ENCODE data around the gene SLC10A7.

Gene SLC10A7

DNA sequence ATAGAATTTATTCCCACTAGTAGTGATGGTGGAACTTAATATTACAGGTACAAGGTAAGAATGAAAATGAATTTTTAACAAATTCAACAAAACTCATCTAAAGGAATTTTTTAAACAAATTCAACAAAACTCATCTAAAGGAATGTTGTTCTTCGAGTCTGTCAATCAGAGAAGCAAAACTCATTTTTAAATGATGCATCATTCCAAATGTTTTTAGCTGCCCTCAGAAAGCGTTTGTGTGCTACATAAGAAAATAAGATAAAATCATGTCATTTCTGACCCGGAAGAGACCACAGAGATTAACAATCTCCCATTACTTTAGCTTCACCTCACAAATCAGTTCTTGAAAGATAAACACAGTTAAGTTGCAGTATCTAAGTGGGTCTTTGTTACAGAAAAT lies 178.0 kb downstream of the SLC10A7 start:
- DNase-seq, result no peak

DNA sequence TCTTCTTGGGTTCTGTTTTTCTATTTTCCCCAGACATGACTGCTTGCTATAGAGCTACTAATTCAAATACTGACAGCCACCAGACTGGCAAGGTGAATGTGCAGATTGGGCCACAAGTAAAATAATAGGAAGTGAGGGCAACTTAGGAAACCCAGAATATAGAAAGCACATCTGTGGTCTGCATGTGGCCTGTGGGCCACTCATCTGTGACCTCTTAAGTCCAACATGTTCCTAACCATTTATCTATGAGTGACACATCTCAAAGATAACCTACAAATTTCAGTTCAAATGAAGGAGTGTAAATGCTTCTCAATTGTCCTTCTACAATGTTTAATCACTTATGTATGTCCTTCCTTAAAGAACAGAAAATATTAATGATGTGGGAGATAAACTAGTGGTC lies 178.5 kb downstream of the SLC10A7 start:
- DNase-seq, result no peak

DNA sequence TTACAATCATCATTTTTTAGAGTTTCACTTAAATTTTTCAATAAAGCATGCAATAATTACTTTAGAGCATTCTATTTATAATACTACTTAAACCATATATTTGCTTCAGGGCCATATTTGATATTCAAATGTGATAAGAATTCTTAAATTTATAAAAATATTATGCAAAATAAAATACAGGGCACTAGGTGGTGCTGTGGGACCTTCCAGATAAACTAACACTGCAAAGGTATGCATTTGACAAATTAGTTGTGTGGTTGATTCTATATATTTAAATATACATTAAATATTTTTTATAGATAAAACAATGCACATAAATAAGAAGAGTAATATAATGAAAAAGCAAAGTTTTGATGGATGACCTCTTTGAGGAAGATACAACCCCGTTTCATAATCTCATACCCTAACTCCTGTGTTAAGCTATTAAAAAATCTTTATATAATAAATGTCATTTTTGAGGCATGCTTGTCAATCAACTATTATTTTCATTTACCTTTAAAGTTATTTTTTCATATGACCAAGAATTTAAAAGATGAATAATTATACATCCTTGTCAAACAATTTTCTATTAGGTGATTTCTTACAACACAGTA lies 179.0 kb downstream of the SLC10A7 start:
- peak in 1 of 2 donors; percentile 58 for DNase-seq

DNA sequence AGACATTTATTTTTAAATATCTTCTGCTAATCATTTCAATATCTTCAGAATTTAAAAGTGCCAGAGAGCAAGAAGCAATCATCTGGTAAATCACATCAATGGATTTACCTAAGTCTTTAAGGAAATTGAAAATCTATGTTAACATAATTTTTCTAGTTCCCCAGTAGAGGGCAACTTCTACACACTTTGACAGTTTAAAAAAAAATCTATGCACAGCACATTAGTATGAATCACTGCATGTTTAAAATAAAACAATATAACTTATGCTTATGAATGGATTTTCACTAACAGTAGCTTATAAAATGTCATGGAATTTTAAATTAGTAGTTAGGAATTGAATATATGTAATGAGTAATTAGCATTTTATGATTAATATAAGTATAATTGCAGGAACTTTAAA lies 180.9 kb downstream of the SLC10A7 start:
- no peak for DNase-seq

DNA sequence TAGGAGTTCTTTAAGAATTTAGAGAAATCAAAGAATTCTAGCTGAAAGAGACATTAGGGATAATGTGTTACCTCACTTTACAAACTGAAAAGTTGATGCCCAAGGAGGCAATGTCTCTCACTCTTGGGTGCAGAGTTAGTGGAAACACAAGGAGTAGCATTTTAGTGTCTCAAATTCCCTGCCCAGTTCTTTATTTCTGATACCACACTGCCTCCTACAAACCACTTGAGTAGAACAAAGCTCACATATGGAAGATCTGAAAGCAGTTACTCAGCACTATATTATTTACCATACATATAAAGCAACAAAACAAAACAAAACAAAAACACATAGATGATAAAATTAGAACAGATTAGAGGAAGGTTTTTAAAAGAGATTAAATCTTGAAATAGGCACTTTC lies 183.2 kb downstream of the SLC10A7 start:
- DNase-seq, result no peak

DNA sequence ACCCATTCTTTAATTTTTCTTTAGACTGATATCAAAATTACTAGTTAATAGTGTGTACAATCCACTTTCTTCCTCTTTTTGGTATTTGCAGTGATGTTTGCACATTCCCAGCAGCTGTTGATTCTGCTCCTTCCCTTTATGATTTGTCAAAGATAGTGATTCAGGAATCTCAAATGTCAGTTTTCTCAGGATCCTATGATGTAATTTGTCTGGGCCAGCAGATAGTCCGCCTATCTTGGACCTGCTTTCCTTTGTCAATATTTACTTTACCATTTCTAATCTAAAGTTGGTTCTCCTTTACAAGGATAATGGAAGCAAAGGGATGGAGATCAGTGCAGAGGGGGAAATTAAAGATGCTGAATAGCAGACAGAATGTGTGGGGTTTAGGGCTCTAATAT lies 185.3 kb downstream of the SLC10A7 start:
- no peak for DNase-seq

DNA sequence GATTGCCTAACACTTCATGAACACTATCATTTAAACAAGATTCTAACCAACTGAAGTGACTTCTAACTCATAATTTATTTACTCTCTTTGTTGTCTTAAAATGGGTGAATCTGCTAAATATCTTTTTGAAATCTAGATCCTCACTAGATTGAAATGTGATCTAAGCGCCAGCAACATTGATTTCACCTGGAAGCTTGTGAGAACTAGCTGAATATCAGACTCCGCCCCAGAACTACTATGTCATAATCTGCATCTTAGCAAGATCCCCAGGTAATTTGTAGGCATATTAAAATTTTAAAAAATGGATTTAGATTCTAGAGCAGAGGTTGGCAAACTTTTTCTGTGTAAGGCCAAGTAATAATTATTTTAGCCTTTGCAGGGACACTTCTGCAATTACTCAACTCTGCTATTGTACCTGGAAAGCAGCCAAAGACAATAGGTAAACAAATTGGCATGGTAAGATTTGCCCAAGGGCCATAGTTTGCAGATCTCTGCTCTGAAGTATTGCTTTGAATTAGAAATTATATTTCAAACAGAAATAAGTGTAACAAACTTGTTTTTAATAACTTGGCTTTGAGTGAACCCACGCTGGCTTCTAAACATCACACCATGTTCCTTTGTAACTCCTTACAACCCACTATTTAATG lies 185.9 kb downstream of the SLC10A7 start:
- no peak for DNase-seq

DNA sequence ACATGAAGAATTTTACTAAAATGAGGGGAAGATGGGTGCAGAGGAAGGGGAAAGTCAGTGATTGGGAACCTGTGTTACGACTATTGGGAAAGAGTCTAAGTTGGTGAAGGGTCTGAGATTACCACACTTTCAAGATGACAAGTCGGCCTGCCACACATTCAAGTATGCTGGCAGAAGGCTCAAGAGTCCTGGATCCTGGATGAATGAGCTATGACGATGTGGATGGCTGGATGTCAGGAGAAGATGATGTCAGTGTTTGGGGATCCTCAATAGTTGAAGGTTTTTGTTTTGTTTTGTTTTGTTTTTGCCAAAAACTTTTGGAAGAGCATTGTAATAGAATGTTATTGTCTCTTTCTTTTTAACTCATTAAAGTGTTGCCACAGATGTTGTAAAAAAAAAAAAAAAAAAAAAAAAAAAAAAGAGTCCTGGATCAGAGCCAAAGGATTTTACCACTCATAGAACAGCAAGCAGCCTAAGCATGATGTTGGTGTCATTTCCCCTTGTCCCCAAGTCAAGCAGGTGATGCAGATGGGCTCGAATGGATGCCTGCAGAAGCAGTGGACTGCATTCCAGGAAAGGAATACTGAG lies 186.8 kb downstream of the SLC10A7 start:
- no peak for DNase-seq

DNA sequence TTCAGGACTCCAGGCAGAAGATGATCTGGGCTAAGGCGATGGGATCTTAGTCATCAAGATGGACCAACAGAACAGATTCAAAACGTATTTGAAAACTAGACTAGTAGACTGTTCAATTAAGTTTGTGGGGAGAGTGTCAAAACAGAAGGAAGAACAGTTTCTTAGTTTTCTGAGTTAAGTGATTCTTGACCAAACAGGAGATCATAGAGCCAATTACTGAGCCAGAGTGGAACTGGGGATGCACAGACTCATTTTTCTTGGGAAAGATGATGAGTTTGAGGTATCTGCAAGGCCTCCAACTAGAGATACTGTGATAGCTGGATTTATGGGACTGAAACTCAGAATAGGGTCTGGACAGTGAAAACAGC lies 187.9 kb downstream of the SLC10A7 start:
- no peak for DNase-seq

DNA sequence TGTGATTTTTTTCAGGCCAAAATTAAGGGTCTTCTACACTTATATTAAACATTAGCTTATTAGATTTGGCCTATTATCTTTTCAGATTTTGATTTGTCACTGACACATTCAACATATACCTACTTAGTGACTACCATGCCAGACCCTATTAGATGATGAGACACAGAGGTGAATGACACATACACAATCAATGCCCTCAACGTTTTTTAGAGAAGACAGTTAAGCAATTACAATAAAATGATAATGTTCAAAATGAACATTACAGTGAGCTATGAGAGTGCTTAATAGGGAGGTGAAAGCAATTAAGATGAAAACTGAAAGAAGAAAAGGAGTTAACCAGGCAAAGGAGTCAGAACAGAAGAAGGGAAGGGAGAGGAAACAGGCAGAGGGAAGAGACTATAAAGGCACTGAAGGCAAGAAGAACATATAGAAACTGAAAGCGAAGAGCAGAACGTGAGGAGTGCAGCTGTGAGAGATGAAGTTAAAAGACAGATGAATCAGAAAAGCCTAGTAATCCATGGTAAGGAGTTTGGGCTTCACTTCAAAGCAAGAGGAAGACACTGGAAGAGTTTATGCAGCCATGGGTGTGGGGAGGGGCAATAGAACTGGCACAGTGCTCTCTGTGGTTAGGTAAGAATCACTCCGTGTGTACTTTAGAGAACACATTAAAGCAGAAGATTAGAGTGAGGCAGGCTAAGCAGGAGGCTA lies 188.4 kb downstream of the SLC10A7 start:
- DNase-seq, result peak in 1 of 2 donors; percentile 5

DNA sequence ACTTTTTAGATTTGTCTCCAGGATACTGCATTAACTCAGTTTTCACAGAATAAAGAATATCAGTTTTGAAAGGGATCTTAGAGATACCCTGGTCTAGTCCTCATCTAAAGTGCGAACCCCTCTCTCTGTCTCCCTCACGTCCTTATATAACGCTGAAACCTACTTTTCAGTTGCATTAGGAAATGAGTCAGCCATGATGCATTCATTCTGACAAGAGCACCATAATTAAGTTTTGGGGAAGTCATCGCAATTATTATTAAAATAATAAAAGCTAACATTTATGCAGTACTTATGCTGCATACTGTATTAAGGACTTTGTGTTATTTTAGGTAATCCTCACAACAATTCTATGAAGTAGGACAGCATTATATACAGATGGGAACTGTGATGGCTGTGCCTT lies 191.3 kb downstream of the SLC10A7 start:
- no peak for DNase-seq

DNA sequence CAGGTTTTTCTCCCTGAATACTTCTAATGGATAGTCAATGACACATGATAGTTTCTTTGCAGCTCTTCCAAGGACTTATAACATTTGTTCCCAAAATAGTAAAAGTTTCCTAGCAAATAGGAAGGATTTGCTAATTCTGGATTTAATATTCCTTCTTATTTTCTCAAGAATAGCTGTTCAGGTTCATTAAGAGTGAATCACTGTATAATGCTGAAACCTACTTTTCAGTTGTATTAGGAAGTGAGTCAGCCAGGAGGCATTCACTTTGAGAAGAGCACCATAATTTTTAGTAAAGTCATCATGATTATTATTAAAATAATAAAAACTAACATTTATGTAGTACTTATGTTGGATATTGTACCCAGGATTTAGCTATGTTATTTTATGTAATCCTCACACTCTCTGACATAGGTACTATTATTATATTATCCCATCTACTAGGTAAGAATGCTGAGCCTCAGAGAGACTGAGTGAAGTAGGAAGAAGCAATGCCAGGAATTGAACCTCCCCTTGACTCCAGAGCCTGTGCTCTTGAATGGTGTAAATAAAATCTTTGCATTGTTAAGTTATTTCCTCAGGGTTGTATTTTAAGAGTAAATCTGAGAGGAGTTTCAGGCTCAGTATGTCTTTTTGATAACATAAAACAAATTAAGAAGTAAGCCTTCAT lies 192.6 kb downstream of the SLC10A7 start:
- no peak for DNase-seq

DNA sequence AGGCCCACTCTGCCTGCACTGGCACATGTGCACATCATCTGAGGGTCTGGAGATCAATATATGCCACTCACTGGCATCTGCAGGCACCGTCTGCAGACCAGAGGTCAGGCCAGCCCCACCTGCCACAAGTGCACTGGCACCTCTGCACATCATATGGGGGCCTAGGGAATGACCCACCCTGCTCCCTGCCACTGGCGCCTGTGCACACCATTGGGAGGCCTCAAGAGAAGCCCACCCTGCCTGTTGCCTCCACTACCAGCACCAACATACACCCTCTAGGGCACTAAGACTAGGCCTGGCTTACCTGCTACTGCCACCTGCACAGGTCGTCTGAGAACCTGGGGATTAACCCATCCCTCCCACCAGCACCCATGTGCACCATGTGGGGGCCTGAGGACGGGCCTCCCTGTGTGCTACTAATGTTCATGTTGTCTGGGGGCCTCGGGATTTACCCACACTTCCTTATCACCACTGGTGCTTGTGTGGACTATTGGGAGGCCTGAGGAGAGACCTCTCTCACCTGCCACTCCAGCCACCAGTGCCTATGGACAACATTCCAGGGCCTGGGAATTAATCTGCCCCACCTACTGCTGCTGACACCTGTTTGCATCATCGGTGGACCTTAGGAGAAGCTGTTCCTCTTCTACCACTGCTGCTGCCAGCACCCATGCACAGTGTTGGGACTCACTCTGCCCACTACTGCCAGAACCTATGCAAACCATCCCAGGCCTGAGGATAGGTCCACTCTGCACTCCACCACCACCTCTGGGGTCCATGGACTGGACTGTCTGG lies 193.7 kb downstream of the SLC10A7 start:
- no peak for DNase-seq

DNA sequence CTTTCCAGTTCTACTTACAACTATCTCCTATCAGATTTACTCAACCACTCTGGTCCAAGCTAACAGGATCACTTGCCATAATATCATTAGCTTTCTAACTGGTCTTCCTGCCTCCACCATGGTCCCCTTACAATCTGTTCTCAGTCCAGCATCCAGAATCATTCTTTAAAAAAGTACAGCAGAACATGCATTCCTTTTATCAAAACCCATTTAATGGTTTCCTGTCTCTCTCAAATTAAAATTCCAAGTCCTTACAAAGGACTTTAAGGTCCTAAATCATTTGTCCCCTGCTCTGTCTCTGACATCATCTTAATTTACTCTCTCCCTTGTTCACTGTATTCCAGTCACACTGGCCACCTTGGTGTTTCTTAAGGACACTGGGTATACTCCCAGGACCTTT lies 202.8 kb downstream of the SLC10A7 start:
- DNase-seq, result no peak

DNA sequence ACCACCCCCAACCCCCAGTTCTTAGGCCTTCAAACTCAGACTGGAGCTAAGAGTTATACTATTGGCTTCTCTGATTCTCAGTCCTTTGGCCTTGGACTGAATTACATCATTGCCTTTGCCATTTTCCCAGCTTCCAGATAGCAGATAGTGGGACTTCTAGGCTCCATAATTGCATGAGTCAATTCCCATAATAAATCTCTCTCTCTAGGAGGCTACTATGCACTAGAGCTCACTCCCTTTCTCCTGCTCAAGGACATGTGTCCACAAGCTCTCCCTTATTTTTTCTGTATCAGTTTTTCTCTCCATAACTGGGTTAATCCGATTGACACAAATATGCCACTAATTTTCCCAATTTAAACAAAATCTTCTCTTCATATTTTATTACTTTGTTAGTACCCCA lies 204.0 kb downstream of the SLC10A7 start:
- no peak for DNase-seq

DNA sequence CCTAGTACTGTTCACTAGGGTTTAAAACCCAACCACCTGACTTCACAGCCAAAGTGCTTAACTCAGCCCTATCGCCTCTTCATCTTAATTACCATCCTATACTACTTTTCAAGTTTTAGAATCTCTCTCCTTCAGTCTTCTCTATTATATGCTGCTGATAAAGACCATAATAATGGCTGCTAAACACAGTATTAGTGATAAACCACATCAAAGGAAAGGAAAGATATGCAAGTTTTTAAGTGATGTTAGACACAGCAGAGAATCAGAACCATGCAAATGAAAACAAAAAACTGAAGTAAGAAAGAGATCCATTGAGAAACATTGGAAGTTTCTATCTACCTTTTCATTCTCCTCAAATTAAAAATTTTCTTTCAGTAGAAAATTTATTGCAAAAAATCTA lies 206.6 kb downstream of the SLC10A7 start:
- DNase-seq, result no peak

DNA sequence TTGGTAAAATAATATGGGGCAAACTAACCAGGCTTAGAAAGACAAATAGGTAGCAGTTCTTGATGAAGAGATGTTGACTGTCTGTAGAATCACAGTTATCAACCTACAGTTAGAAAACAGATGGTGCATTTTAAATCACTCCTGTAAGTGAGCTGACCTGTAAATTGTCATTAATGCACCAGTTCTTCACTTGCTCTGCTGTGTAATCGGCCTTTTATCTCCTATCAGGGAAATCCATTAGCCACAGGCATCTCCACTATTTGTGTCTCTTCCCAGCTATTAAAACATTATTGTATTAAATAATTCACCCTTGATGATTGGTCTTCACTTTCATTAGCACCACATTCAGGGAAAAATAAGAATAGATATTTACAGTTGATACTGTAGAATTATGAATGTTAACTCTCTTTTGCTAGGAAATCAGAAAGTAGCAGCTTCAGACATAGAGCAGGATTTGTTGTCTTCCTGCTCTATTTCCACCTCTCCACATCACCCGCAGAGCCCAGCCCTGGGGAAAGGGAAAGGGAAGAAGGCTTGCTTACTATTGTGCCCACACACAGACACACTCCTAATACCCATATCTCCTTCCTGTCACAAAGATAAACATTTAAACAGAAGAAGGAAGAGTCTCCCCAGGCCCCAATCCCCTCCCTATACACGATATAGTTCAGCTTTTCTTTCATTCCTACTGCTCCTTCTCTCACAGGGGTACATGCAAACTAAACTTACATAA lies 210.3 kb downstream of the SLC10A7 start:
- no peak for DNase-seq

DNA sequence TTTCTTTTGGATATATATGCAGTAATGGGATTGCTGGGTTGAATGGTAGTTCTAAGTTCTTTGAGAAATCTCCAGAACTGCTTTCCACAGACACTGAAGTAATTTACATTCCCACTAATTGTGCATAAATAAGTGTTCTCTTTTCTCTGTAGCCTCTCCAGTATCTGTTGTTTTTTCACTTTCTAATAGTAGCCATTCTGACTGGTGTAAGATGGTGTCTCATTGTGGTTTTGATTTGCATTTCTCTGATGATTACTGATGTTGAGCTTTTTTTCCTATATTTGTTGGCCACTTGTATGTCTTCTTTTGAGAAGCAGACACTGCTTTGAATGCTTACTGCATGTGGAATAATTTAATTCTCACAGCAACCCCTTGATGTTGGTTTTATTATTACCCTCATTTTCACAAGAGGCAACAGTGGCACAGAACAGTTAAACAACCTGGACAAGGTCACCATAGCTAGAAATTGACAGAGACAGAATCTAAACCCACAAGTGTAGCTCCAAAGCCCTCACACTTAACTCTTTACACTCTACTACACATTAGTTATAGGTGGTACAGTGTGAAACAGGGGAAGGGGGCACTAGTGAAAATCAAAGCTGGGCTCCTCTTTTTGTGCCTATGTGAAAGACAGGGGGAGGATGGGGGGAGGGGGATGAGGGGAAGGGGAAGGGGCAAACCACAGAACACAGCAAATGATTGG lies 211.3 kb downstream of the SLC10A7 start:
- DNase-seq, result no peak

DNA sequence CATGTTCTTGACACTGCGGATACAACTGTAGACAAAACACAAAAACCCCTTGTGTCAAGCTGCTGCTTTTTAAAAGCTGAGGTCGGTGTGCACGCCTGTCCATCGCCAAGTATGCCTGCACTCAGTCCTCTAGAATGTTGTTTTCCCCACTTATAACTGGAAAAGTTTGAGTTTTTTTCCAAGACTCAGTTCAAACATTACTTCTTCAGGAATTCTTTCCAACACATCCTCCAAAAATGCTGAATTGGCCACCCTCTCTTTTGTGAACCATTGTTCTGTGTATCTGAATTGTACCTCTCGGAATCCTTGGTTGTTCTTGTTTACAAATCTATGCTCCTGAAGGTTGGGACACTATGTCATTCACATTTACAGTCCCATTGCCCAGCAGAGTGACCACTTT lies 212.8 kb downstream of the SLC10A7 start:
- DNase-seq, result no peak

DNA sequence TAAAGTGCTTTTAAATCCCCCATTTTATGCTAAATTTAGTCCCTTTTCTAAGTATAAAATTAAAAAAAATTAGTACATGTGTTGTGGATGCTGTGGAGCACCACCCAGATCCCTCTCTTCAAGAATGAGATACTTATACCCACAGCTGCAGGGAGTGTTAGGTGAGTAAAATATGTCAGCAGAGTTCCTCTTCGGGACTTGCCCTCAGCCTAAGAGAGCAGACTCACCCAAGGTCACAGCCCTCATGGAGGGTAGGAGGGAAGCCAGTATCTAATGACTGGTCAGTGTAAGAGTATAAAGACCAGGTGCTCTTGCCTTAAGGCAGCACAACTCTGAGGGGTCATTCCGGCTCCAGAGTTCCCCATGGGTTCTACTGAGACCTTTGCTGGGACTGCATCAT lies 218.9 kb downstream of the SLC10A7 start:
- no peak for DNase-seq

DNA sequence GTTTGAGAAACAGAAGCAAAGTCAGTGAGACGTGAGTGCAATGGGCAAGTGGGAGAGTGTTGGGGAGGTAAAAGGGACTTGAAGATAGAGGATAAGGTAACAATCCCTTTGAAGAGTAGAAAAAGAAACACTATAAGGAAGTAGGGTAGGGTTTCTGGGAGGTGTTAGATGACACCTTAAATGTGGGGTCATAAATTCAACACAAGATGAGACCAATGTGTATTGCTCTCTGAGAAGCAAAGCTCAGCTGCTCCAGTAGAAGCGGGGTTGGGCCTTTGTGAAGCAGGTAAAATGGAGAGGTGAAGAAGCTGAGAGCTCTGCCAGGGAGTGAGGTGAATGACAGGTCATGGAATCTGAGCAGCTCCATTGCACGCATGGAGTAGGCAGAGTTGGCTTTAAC lies 222.1 kb downstream of the SLC10A7 start:
- DNase-seq, result no peak

All from CD4-positive, alpha-beta T cell treated with Interferon alpha-2 for 1 hour (primary cell).